HEK293 (cell line): ENCODE measurements around the gene PDE4D.

Experiments
- CTCF ChIA-PET: fragments of 350-600 bp; formaldehyde crosslinking; extraction: SDS; loops from one replicate; lab custom pipeline; 2021; ENCODE audit warnings: antibody characterized with exemption; lab: Yijun Ruan, JAX
- POLR2A ChIA-PET: fragments of 300-600 bp; formaldehyde crosslinking; extraction: SDS; loops from one replicate; lab custom pipeline; 2020; ENCODE audit warnings: antibody characterized with exemption, inconsistent platforms; lab: Yijun Ruan, JAX
- H3K27ac ChIP-seq: fragments of 200-500 bp; sonication (Bioruptor generic); 2 replicates; pipeline ENCODE4 v1.5.1; 2014; ENCODE audit warnings: low read depth, low read length, control low read depth, inconsistent platforms; ENCODE audit errors: extremely low read depth
- H3K36me3 ChIP-seq, 2 experiments: fragments of 200-500 bp in 1 of 2; sonication (Bioruptor generic) in 1 of 2; 1 replicate in 1 of 2; 2 replicates in 1 of 2; pipeline ENCODE4 v1.5.1; 2014 to 2017; ENCODE audit warnings: inconsistent platforms in 2 of 2, low read length in 2 of 2; ENCODE audit not compliant: control insufficient read depth in 2 of 2, insufficient read depth in 1 of 2
- H3K4me1 ChIP-seq: fragments of 200-500 bp; sonication (Bioruptor generic); 2 replicates; pipeline ENCODE4 v1.5.1; 2014; ENCODE audit warnings: mild to moderate bottlenecking, low read length, inconsistent platforms; ENCODE audit not compliant: control insufficient read depth, insufficient read depth
- H3K4me3 ChIP-seq: 2 replicates; pipeline ENCODE4 v1.5.1; 2011; ENCODE audit warnings: low read depth, mild to moderate bottlenecking, control low read depth, low read length, moderate library complexity
- H3K9me3 ChIP-seq: fragments of 200-500 bp; sonication (Bioruptor generic); 2 replicates; pipeline ENCODE4 v1.5.1; 2014; ENCODE audit warnings: low read depth, low read length, inconsistent platforms; ENCODE audit not compliant: control insufficient read depth, insufficient read depth
- EGR2 ChIP-seq: fragments of 450-650 bp; formaldehyde crosslinking; IDR thresholded peaks from 2 replicates; pipeline ENCODE4 v1.5.1; 2016; ENCODE audit warnings: low read depth, missing biosample characterization, missing genetic modification characterization
- GLI2 ChIP-seq: fragments of 450-650 bp; formaldehyde crosslinking; IDR thresholded peaks from 2 replicates; pipeline ENCODE4; 2017; ENCODE audit warnings: missing biosample characterization, missing genetic modification characterization, low read depth, borderline replicate concordance
- HOXA7 ChIP-seq: sonication (generic); formaldehyde crosslinking; IDR thresholded peaks from 2 replicates; pipeline ENCODE4 v1.8.1; 2022; ENCODE audit warnings: missing genetic modification reagents, borderline replicate concordance
- KLF10 ChIP-seq: fragments of 450-650 bp; IDR thresholded peaks from 2 replicates; pipeline ENCODE4 v1.5.1; 2018; ENCODE audit warnings: missing biosample characterization, mild to moderate bottlenecking, missing genetic modification characterization
- PRDM4 ChIP-seq: fragments of 450-650 bp; formaldehyde crosslinking; IDR thresholded peaks from 2 replicates; pipeline ENCODE4 v1.5.1; 2017; ENCODE audit warnings: missing biosample characterization, missing genetic modification characterization
- SETDB1 ChIP-seq: IDR thresholded peaks from one replicate; pipeline ENCODE4 v1.6.1; 2017; ENCODE audit warnings: mild to moderate bottlenecking, low read length, moderate library complexity, mixed read lengths; ENCODE audit not compliant: insufficient read length
- ZBTB1 ChIP-seq: fragments of 450-650 bp; formaldehyde crosslinking; IDR thresholded peaks from 2 replicates; pipeline ENCODE4 v1.5.1; 2016; ENCODE audit warnings: missing biosample characterization, missing genetic modification characterization
- ZNF140 ChIP-seq: fragments of 450-650 bp; formaldehyde crosslinking; IDR thresholded peaks from 2 replicates; pipeline ENCODE4 v1.5.1; 2016; ENCODE audit warnings: missing biosample characterization, missing genetic modification characterization
- ZNF146 ChIP-seq: fragments of 450-650 bp; formaldehyde crosslinking; IDR thresholded peaks from 2 replicates; pipeline ENCODE4 v1.5.1; 2016; ENCODE audit warnings: missing biosample characterization, missing genetic modification characterization
- ZNF175 ChIP-seq: fragments of 450-650 bp; formaldehyde crosslinking; IDR thresholded peaks from 2 replicates; pipeline ENCODE4 v1.5.1; 2016; ENCODE audit warnings: missing biosample characterization, missing genetic modification characterization
- ZNF2 ChIP-seq: fragments of 450-650 bp; formaldehyde crosslinking; IDR thresholded peaks from 2 replicates; pipeline ENCODE4 v1.5.1; 2016; ENCODE audit warnings: missing biosample characterization, missing genetic modification characterization
- ZNF202 ChIP-seq: fragments of 450-650 bp; formaldehyde crosslinking; IDR thresholded peaks from 2 replicates; pipeline ENCODE4 v1.5.1; 2016; ENCODE audit warnings: missing biosample characterization, missing genetic modification characterization, borderline replicate concordance
- ZNF211 ChIP-seq: fragments of 450-650 bp; formaldehyde crosslinking; IDR thresholded peaks from 2 replicates; pipeline ENCODE4 v1.5.1; 2016; ENCODE audit warnings: low read depth, missing biosample characterization, missing genetic modification characterization
- ZNF266 ChIP-seq: fragments of 450-650 bp; formaldehyde crosslinking; IDR thresholded peaks from 2 replicates; pipeline ENCODE4 v1.5.1; 2016; ENCODE audit warnings: missing biosample characterization, missing genetic modification characterization, low read depth
- ZNF280C ChIP-seq: fragments of 450-650 bp; formaldehyde crosslinking; IDR thresholded peaks from 2 replicates; pipeline ENCODE4 v1.5.1; 2016; ENCODE audit warnings: missing biosample characterization, missing genetic modification characterization
- ZNF335 ChIP-seq: fragments of 450-650 bp; formaldehyde crosslinking; conservative IDR thresholded peaks from 2 replicates; pipeline ENCODE4 v1.5.1; 2016; ENCODE audit warnings: missing biosample characterization, missing genetic modification characterization
- ZNF501 ChIP-seq: fragments of 450-650 bp; formaldehyde crosslinking; IDR thresholded peaks from 2 replicates; pipeline ENCODE4 v1.5.1; 2016; ENCODE audit warnings: missing biosample characterization, missing genetic modification characterization
- ZNF514 ChIP-seq: fragments of 450-650 bp; formaldehyde crosslinking; IDR thresholded peaks from 2 replicates; pipeline ENCODE4 v1.5.1; 2016; ENCODE audit warnings: missing biosample characterization, missing genetic modification characterization
- ZNF549 ChIP-seq: fragments of 450-650 bp; IDR thresholded peaks from 2 replicates; pipeline ENCODE4 v1.5.1; 2018; ENCODE audit warnings: missing biosample characterization, missing genetic modification characterization, mild to moderate bottlenecking, inconsistent platforms, moderate library complexity
- ZNF621 ChIP-seq: fragments of 450-650 bp; formaldehyde crosslinking; IDR thresholded peaks from 2 replicates; pipeline ENCODE4 v1.5.1; 2017; ENCODE audit warnings: missing biosample characterization, missing genetic modification characterization
- ZNF623 ChIP-seq: fragments of 450-650 bp; formaldehyde crosslinking; IDR thresholded peaks from 2 replicates; pipeline ENCODE4 v1.5.1; 2016; ENCODE audit warnings: missing biosample characterization, missing genetic modification characterization
- ZNF658 ChIP-seq: fragments of 450-650 bp; formaldehyde crosslinking; IDR thresholded peaks from 2 replicates; pipeline ENCODE4; 2016; ENCODE audit warnings: missing biosample characterization, missing genetic modification characterization
- ZNF76 ChIP-seq: fragments of 450-650 bp; formaldehyde crosslinking; IDR thresholded peaks from 2 replicates; pipeline ENCODE4; 2016; ENCODE audit warnings: low read depth, missing biosample characterization, missing genetic modification characterization, borderline replicate concordance
- ZNF776 ChIP-seq: fragments of 450-650 bp; formaldehyde crosslinking; IDR thresholded peaks from 2 replicates; pipeline ENCODE4 v1.5.0; 2017; ENCODE audit warnings: missing biosample characterization, missing genetic modification characterization, borderline replicate concordance
- ZSCAN16 ChIP-seq: fragments of 450-650 bp; formaldehyde crosslinking; IDR thresholded peaks from 2 replicates; pipeline ENCODE4 v1.5.1; 2016; ENCODE audit warnings: missing biosample characterization, missing genetic modification characterization
- TF ChIP-seq, protein P1 (sequence below): fragments of 450-650 bp; formaldehyde crosslinking; IDR thresholded peaks from 2 replicates; pipeline ENCODE4 v1.5.1; 2016; ENCODE audit warnings: missing biosample characterization, missing genetic modification characterization
- TF ChIP-seq, protein P2 (sequence below): fragments of 450-650 bp; formaldehyde crosslinking; IDR thresholded peaks from 2 replicates; pipeline ENCODE4 v1.5.1; 2017; ENCODE audit warnings: missing biosample characterization, missing genetic modification characterization

The PDE4D gene

GRCh38 chr5:59149271-59149670 lies 744.3 kb downstream of the PDE4D start:
- TF ChIP-seq ZNF175 (no peak), HOXA7 (no peak), GLI2 (tag by site-specific recombination) (no peak), ZSCAN16 (tag by site-specific recombination) (no peak), PRDM4 (tag by site-specific recombination) (no peak), ZNF202 (tag by site-specific recombination) (no peak), ZNF266 (tag by site-specific recombination) (no peak), ZNF658 (tag by site-specific recombination) (no peak)
- Histone ChIP-seq H3K36me3 (no peaks in the 10 kb centered on the region), H3K9me3 (no peaks in the 10 kb centered on the region), H3K27ac (no peak overlapping the region), H3K4me3 (no peak overlapping the region), H3K4me1 (no peaks in the 10 kb centered on the region)
- ChIA-PET POLR2A (no interaction called here), CTCF (no interaction called here)

DNA sequence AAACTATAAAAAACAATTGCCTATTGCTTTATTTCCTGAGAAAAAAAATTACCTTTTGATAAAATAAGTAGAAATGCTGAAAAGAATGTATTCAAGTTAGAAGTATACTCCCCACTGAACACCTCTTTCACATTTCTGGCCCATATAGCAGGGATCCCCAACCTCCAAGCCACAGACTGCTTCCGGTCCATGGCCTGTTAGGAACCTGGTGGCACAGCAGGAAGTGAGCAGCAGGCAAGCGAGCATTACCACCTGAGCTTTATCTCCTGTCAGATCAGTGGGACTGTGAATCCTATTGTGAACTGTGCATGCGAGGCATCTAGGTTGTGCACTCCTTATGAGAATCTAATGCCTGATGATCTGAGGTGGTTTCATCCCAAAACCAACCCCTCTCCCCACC lies 746.8 kb downstream of the PDE4D start:
- CTCF ChIA-PET, result interaction anchor here (0.7 kb wide), 1 partner anchor 151 kb away, joined by 3 read pairs; no protein-coding TSS in a partner anchor
- Histone ChIP-seq H3K36me3 (no peaks in the 10 kb centered on the region), H3K27ac (no peak overlapping the region), H3K4me1 (no peaks in the 10 kb centered on the region), H3K9me3 (no peaks in the 10 kb centered on the region), H3K4me3 (no peak overlapping the region)
- POLR2A ChIA-PET, result no interaction called here
- TF ChIP-seq, protein P1, sequence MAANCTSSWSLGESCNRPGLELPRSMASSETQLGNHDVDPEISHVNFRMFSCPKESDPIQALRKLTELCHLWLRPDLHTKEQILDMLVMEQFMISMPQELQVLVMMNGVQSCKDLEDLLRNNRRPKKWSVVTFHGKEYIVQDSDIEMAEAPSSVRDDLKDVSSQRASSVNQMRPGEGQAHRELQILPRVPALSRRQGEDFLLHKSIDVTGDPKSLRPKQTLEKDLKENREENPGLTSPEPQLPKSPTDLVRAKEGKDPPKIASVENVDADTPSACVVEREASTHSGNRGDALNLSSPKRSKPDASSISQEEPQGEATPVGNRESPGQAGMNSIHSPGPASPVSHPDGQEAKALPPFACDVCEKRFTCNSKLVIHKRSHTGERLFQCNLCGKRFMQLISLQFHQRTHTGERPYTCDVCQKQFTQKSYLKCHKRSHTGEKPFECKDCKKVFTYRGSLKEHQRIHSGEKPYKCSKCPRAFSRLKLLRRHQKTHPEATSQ (tag by site-specific recombination), result no peak
- TF ChIP-seq, protein P2, sequence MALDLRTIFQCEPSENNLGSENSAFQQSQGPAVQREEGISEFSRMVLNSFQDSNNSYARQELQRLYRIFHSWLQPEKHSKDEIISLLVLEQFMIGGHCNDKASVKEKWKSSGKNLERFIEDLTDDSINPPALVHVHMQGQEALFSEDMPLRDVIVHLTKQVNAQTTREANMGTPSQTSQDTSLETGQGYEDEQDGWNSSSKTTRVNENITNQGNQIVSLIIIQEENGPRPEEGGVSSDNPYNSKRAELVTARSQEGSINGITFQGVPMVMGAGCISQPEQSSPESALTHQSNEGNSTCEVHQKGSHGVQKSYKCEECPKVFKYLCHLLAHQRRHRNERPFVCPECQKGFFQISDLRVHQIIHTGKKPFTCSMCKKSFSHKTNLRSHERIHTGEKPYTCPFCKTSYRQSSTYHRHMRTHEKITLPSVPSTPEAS (tag by site-specific recombination), result no peak
- no peak for TF ChIP-seq ZNF140 (tag by site-specific recombination)
- TF ChIP-seq ZNF623 (tag by site-specific recombination), result no peak
- TF ChIP-seq ZNF2 (tag by site-specific recombination), result no peak
- no peak for TF ChIP-seq ZNF280C (tag by site-specific recombination)
- TF ChIP-seq ZNF549 (tag by site-specific recombination), result no peak
- no peak for TF ChIP-seq ZNF146 (tag by site-specific recombination)
- no peak for TF ChIP-seq SETDB1
- no peak for TF ChIP-seq ZSCAN16 (tag by site-specific recombination)
- TF ChIP-seq ZNF501 (tag by site-specific recombination), result no peak
- no peak for TF ChIP-seq ZBTB1
- no peak for TF ChIP-seq ZNF335
- TF ChIP-seq ZNF621, result no peak
- no peak for TF ChIP-seq ZNF514 (tag by site-specific recombination)
- no peak for TF ChIP-seq EGR2 (tag by site-specific recombination)
- TF ChIP-seq ZNF776, result no peak
- TF ChIP-seq KLF10, result no peak
- no peak for TF ChIP-seq ZNF211 (tag by site-specific recombination)
- TF ChIP-seq ZNF76, result no peak
